8988T (cell line): ENCODE results near the gene HNF4A.

ENCODE experiments used
- DNase-seq: peaks from one replicate; pipeline ENCODE4 v3.0.0; 2011

The HNF4A gene

GRCh38 chr20:44392776-44393607 is 37.5 kb downstream of the HNF4A start:
- no peak for DNase-seq

GRCh38 chr20:44393608-44394451 is 38.3 kb downstream of the HNF4A start:
- no peak for DNase-seq

GRCh38 chr20:44394452-44394701 is 38.9 kb downstream of the HNF4A start:
- no peak for DNase-seq

DNA sequence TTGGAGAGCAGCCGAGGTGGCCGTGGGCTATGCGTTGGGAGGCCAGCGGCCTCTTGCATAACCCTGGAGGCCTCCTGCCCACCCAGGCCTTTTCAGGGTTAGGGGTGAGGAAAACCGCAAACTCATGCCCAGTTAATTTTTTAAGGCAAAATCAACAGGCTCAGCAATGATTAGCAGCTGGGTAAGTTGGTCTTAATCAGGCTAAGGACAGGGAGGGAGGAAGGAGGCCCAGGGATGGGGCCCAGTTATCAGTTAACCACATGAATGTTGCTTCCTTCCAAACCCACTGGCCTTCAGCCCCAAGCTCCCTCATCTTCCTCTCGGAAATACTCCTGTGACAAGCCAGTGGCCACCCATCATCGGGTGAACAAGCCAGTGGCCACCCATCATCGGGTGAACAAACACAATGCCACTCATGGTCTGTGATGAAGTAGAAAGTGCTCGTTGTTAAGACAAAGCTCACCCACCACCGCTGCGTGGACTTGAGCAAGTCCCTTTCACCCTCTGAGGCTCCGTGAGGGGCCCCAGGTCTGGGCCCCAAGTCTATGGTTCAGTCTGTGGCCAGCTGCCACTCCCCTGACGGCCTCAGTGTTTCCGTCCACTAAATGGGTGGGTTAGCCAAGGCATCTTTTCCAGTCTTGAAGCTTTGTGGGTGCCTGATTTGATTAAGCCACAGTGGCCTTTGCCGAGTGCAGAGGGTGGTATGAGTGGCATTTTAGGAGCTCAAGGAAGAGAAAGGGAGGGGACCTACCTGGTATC is 39.4 kb downstream of the HNF4A start:
- DNase-seq = no peak

DNA sequence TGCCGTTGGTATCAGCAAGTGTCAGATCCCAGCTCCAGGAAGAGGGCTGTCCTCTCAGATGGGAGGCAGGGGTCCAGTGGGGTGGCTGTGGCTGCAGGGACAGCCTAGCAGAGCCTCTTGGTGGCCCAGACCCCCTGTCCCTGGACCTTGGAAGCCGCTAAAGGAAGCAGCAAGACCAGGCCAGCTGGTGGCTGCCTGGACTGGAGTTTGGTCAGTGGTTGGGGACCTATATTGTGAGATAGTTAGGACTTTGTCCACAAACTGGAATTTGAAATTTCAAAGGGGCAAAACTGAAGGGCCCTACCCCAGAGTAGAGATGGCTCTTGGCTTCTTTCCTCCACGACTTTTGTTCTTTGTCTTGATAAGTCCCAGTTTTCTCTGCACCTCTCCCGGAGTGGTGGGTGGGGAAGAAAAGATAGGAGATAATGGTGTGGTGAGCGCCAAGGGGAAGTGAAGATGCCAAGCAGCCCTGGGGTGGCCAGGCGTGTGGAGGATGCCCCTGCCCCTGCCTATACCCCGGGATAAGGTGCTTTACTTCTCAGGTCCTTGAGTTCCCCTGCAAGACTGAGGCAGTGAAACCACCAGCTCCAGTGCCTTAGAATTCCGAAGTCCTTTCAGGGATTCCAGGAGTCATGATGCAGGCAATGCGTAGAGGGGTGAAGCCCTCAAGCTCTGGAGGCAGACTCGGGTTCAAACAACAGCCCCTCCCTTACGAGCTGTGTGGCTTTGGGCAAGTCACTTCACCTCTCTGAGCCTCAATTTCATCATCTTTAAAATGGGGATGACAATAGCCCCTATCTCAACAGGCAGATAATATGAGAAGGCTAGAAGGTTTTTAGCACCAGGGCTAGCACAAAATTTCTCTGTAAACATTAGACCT is 40.2 kb downstream of the HNF4A start:
- DNase-seq = no peak

- no peak for DNase-seq
These were observed 41.1 kb downstream of the HNF4A start for GRCh38 chr20:44396369-44397130.

GRCh38 chr20:44398335-44398734 is 42.8 kb downstream of the HNF4A start:
- DNase-seq = no peak

GRCh38 chr20:44399446-44399845 is 43.9 kb downstream of the HNF4A start:
- no peak for DNase-seq

GRCh38 chr20:44400671-44400969 is 45.1 kb downstream of the HNF4A start:
- DNase-seq = no peak

DNA sequence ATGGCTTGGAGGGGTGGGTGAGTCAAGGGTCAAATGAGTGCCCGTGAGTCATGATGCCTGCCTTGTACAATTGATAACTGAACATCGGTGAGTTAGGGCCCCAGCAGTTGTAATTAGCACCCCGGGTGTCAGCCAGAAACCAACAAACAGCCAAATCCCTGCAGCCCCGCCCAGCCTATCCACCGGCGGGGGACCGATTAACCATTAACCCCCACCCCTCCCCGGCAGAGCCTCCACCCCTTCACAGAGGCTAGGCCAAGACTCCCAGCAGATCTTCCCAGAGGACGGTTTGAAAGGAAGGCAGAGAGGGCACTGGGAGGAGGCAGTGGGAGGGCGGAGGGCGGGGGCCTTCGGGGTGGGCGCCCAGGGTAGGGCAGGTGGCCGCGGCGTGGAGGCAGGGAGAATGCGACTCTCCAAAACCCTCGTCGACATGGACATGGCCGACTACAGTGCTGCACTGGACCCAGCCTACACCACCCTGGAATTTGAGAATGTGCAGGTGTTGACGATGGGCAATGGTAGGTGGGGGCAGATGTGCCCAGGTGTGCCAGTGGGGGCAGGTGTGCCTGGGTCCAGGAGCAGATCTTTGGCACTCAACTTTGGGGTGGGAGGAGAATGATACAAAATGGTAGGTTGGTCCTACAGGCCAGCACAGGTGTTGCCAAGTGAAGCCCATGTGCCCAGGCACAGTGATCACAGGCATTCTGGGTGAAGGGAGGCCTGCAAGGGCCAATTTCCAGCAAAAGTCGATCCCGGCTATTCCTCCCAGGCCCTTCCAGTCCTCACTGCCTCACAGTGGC is 45.7 kb downstream of the HNF4A start:
- DNase-seq = no peak

GRCh38 chr20:44401770-44402390 is 46.4 kb downstream of the HNF4A start:
- no peak for DNase-seq

- DNase-seq = no peak
These were observed 47.1 kb downstream of the HNF4A start for GRCh38 chr20:44402391-44403193.

- no peak for DNase-seq
These were observed 48.0 kb downstream of the HNF4A start for GRCh38 chr20:44403194-44404112.

- DNase-seq = no peak
These were observed 49.0 kb downstream of the HNF4A start for GRCh38 chr20:44404204-44405181.

- DNase-seq = no peak
These were observed 49.8 kb downstream of the HNF4A start for GRCh38 chr20:44405257-44405656.

GRCh38 chr20:44405785-44406571 is 50.5 kb downstream of the HNF4A start:
- DNase-seq = no peak
